GM21360 (cell line): ENCODE results near the gene RNU6-7.

ENCODE experiments used
- ATAC-seq: cut with Tn5 transposase; IDR thresholded peaks from one replicate; pipeline ENCODE4 v1.9.1; 2021; ENCODE audit warnings: mild to moderate bottlenecking, moderate library complexity; ENCODE audit not compliant: unreplicated experiment

The RNU6-7 gene

DNA sequence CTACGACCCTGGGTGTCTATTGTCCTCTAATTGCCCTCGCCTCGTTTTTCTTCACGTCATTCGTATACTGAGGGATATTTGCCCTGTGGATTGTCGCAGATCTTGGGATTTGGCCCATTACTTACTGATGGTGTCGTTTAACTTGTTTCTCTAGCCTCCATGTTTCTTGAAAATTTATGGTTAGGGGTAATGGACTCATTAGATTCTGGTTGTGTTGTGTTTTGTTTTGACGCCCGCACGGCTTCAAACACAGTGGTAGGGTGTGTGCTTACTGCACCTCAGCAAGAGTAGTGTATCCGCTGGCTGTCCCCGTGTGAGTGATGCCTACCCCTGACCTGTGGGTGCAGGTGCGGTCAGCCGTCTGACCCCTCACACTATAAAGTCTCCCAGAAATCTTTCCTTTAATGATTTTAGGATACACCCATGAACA, 2.1 kb downstream of the RNU6-7 start:
- ATAC-seq = no peak

- no peak for ATAC-seq
Observed at GRCh38 chr14:32205554-32205953, 3.7 kb downstream of the RNU6-7 start.

- no peak for ATAC-seq
Observed at GRCh38 chr14:32205984-32206383, 4.1 kb downstream of the RNU6-7 start.

DNA sequence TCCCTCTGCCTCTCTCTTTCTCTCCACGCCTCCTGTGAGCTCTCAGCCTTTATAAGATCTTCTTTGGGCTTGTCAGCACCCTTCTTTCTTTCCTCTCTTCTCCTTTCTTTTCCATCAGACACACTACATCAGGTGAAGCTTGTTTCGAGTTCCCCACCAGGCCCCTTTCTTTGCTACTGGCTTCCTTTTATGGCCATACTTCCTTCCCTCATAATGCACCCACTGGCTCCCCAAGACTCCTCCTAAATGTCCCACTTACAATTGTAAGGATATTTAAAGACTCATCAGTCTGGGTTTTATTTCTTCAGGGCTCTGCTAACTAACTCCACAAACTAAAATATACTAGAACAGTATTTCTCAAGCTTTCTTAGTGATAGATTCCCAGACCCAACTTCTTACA, 4.7 kb downstream of the RNU6-7 start:
- no peak for ATAC-seq

DNA sequence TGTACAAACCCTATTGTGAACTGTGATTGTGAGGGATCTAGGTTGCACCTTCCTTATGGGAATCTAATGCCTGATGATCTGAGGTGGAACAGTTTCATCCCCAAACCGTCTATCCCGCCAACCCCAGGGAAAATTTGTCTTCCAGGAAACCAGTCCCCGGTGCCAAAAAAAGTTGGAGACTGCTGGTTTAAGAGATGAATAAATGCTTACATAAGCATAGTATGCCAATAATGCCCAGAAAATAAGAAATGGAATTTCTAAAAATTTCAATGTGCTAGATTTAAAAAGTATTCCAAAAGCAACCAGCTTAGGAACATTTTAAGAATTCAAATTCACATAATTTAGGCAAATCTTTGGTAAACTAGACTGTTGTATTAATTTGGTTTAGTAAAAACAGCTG, 6.6 kb downstream of the RNU6-7 start:
- no peak for ATAC-seq

DNA sequence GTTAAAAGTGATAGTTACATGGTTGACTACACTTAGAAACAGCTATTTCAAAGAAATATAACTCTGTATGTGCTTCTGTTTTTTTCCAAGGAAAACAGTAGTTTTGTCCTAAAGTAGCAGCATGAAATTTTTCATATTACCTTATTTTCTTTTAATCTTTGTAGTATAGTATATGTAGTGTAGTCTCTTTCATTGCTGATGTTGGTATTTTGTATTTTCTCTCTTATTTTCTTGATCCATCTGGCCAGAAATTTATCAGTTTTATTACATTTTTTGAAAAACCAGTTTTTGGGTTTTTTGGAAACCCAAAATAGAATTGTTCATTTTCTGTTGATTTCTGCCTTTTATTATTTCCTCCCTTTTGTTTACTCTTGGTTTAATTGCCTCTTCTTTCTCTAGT, 7.6 kb downstream of the RNU6-7 start:
- no peak for ATAC-seq

DNA sequence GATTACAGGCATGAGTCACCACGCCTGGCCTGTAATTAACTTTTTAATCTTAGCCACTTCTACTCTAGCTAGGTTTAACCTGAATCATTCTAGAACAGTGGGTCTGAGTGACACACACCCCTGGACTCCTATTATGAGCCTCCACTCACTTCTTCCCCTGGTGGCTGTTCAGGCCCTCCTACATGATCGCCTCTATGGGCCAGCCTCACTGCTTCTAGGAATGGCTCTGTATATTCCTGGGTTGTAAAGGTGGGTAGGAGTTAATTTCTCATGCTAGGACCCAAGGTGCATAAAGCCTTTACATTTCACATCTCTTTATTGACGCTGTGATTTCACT, 9.2 kb downstream of the RNU6-7 start:
- no peak for ATAC-seq

DNA sequence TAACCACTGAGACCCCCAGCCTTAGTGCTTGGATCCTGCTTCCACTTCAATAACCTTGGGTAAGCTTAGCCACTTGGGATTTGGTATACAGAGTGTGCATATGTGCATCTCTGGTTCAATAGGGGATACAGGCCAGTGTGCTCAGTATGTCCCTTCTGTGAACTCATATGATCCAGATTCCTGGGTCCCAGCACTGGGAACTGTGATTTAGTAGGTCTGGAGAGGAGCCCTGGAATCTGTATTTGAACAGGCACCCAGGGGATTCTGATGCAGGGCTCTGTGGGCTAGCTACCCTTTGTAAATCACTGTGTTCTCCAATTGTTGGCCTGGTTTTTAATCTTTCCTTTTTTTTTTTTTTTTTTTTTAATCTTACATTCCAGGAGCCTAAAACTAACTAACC, 11.0 kb downstream of the RNU6-7 start:
- no peak for ATAC-seq

DNA sequence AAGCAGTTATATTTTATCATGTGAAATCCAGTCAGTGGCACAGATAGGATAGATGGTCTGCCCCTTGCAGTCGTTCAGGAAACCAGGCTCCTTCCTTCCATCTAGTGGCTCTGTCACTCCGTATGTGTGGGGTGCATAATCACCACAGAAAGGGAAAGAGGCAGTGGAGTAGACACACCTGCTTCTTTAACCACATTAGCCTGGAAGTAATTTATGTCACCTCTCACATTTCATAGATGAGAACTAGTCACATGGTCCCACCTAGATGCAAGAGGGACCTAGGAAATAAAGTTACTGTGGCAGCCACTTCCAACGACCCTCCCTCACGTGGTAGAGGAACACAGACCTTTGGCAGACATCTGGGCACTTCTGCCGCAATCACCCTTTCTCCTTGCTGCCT, 15.5 kb downstream of the RNU6-7 start:
- no peak for ATAC-seq

DNA sequence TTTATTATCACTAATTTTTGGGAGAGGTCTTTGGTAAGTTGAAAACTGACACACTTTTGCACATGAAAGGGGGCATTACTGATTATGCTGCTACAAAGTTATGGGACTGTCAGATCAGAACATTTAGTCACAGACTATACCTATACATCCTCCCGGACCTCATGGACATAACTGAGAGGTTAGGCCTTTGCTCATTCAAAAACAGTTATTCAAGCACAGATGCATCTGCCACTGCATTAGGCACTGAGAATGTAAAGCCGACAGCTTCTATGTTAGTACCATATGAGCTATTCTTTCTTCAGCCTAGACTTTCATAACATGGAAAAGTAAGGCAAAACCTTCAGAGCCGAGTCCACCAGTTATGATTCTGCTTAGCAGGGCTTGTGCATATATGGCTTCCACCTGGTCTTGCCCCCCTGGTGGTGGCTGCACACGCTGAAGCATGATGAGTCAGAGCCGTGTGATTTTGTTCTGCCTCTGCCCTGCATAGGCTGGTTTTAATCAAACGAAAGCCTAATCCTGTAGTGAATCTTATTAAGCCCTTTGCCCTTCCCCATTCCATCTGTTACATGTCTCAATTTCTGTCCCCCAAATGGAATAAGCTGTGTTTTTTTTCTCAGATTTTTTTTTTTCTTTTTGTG, 23.0 kb downstream of the RNU6-7 start:
- ATAC-seq = no peak

DNA sequence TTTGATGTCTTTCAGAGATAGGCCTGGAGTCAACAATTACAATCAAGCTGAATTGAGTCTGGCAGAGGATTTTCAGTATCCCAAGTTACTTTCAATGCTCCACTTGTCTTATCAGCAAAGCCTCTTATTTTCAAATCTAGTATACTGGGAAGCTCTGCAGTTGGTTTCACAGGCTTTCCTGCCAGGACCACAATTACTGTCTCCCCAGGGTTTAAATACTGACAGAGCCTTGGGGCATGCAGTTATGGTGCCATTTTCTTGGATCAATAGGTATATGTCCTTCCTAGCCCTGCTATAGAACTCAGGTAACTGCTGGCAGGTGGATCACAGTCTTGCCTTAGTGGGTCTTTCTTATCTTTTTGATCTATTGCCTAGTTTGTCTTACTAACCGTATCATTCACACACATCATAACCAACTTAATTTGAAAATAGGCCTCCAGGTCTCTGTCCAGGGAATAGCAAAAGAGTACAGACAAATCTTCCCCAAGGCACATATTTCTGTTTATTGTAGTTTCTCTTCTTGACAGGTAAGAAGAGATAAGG, 23.6 kb downstream of the RNU6-7 start:
- ATAC-seq = no peak

- no peak for ATAC-seq
Observed at GRCh38 chr14:32226056-32226455, 24.2 kb downstream of the RNU6-7 start.

- no peak for ATAC-seq
Observed at GRCh38 chr14:32230181-32230580, 28.3 kb downstream of the RNU6-7 start.

DNA sequence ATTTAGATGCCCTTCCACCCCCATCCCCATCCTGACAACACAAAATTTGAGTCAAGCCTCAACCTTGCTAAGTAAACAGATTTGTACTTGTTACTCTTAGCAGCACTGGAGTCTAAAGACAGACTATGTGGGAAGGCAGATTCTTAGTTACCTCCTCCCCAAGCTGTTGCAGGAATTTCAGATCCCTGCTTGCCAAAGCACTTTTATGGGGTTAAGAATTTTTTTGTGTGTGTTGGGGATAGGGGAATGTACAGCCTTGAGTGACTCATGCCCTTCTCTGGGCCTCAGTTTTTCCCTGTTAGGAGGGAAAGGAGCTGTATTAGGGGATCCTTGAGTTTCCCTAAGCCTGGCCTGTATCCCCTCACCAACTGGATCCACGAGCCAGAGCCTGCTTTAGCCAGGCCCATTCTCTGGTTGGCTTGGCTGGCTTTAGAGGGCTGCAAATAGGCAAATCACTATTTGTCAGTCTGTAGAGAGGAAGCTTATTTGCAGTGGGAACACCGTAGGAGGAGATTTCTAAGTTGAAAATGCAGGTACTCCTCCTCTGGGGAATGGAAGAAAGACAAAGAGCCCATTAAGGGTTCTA, 28.9 kb downstream of the RNU6-7 start:
- ATAC-seq = no peak

GRCh38 chr14:32232481-32232880, 30.6 kb downstream of the RNU6-7 start:
- ATAC-seq = no peak

DNA sequence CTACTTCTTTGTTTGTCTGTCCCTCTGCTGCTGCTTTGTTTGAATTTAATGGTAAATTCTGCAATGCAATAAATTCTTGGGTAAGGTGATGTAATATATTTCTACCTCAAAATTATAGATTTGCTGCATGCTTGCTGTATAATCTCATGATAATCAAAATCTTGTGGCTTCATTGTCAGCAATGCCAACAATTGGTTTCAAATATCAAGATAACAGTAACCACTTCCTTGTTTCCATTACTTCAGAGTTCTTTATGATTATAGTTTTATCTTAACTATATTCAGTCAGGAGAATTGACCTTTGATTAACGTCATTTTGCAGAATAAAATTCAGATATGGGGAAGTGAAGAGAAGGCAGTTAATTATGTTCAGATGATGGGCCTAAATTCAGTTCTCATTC, 31.4 kb downstream of the RNU6-7 start:
- ATAC-seq = no peak

DNA sequence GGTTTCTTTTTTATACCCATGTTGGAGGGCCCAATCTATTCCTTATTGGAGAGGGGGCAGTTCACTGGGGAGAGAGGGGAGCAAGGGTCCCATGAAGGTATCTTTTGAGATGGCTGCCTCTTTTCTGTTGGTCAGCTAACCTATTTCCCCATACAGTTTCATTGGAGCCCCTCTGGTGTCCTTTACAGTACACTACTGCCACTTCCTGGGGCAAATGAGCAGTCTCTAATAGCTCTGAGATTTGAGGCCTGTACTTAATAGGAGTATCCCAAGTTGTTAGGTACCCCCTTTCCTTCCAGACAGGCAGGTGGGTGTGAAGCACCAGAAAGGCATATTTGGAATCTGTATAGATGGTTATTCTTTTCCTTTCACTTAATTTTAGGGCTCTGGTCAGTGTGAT, 42.6 kb downstream of the RNU6-7 start:
- no peak for ATAC-seq

DNA sequence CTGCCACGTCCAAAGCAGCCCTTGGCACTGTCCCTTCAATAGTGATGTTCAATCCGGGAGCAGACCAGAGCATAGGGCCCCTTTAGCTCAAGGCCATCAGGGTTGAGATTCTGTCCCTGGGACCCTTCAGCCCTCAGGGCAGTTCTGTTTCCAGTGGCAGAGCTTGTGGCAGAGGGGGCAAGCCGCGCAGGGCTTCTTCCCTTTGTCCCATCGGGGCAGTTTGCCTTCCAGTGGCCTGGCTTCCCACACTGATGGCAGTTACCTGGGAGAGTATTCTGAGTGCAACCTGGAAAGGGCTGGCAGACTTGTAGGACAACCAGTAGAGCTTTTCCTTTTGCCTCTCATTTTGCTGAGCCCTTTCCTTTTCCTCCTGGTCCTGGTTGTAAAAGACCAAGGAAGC, 44.9 kb downstream of the RNU6-7 start:
- ATAC-seq = no peak

GRCh38 chr14:32249371-32249770, 47.5 kb downstream of the RNU6-7 start:
- ATAC-seq = no peak

GRCh38 chr14:32249780-32250179, 47.9 kb downstream of the RNU6-7 start:
- ATAC-seq = no peak

- no peak for ATAC-seq
Observed at GRCh38 chr14:32250681-32251080, 48.8 kb downstream of the RNU6-7 start.

DNA sequence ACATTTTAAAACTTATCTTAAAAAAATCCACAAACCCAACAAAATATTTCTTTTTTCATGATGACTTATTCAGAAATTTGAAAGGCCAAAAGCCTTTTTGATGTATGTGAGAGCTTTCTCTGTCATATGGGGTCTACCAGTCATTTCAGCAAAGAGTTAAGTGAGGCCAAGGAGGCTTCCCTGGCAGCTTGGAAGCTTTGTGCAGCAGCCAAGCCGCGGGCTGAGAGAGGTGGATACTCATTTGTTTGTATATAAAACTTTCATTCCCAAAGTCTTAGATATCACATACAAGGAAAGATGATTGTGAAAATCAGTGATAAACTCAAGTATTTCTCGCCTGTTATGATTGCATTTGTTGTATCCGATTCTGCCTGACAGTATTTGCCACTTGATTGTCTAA, 49.7 kb downstream of the RNU6-7 start:
- no peak for ATAC-seq
